Esophagus muscularis mucosa (tissue), 4 donors: Measurements from ENCODE around the gene SPON1. TPM values are rescaled to one million over a fixed set of nuclear protein-coding genes. Genes with fewer than 3 reads are reported as not detected.
A peak's percentile ranks its signal among the peaks of the same experiment; 100 is the strongest.
"Not testable (repeated sequence)": the region's sequence is repeated elsewhere in the genome, so short reads cannot be mapped to it uniquely, and the experiment has no call there.

Experiments used
- DNase-seq: peaks from one replicate; pipeline ENCODE4 v3.0.0-alpha.2; 2017; ENCODE audit errors: extremely low spot score
- H3K27ac ChIP-seq, 4 donors: fragments of 200-600 bp; sonication (generic); replicated peaks in 1 of 4; 1 replicate in 3 of 4; 2 replicates in 1 of 4; pipeline ENCODE4 v1.5.1; 2016 to 2019; ENCODE audit warnings: mild to moderate bottlenecking in 1 of 4
- H3K27me3 ChIP-seq, 4 donors: fragments of 200-600 bp; sonication (generic); one replicate each; pipeline versions ENCODE4 v1.5.1 to v1.6.0; 2016 to 2019
- H3K36me3 ChIP-seq, 4 donors: fragments of 200-600 bp; sonication (generic); one replicate each; pipeline ENCODE4 v1.5.1; 2016 to 2019
- H3K4me1 ChIP-seq, 4 donors: fragments of 200-600 bp; sonication (generic); one replicate each; pipeline ENCODE4 v1.5.1; 2016 to 2019
- H3K4me3 ChIP-seq, 4 donors: fragments of 200-600 bp; sonication (generic); 1 replicate in 2 of 4; 2 replicates in 2 of 4; pipeline ENCODE4 v1.5.1; 2016 to 2019; ENCODE audit warnings: mild to moderate bottlenecking in 4 of 4, moderate library complexity in 1 of 4
- H3K9me3 ChIP-seq, 4 donors: fragments of 200-600 bp; sonication (generic); 1 replicate in 3 of 4; 2 replicates in 1 of 4; pipeline ENCODE4 v1.5.1; 2016 to 2019
- EP300 ChIP-seq: sonication (generic); formaldehyde crosslinking; IDR thresholded peaks from one replicate; pipeline ENCODE4 v1.6.1; 2017; ENCODE audit warnings: antibody characterized with exemption
- POLR2A ChIP-seq: fragments of 450-650 bp; IDR thresholded peaks from one replicate; pipeline ENCODE4 v1.6.1; 2017; ENCODE audit warnings: antibody characterized with exemption, moderate library complexity, mild to moderate bottlenecking, low read depth
- POLR2AphosphoS5 ChIP-seq, 2 donors: sonication (generic); formaldehyde crosslinking; IDR thresholded peaks; one replicate each; pipeline ENCODE4 v1.6.1; 2017; ENCODE audit warnings: antibody characterized with exemption in 2 of 2
- whole genome bisulfite sequencing: methylation state at CpG from one replicate; pipeline ENCODE4 v1.1.5; 2018; 5-methylcytosine and 5-hydroxymethylcytosine counted together
- intact Hi-C: fragments of 100-400 bp; cut with DNase I; formaldehyde crosslinking; loops from one replicate; pipeline ENCODE4 v1.15.1; 2023
- total RNA-seq, 4 donors: library from RNA; depleted of rRNA; stranded (reverse); fragments of >200 nt; gene quantifications; one replicate each; pipeline versions ENCODE4 v1.1.0 to v1.2.1, GENCODE V29; 2016
- TF ChIP-seq, protein P1 (sequence below), 3 experiments: fragments of 200-600 bp in 2 of 3; fragments of 450-650 bp in 1 of 3; sonication (generic) in 2 of 3; IDR thresholded peaks; one replicate each; pipeline ENCODE4 v1.5.1; 2017 to 2019; ENCODE audit warnings: antibody characterized with exemption in 3 of 3, mild to moderate bottlenecking in 2 of 3, moderate library complexity in 1 of 3

The SPON1 gene
- total RNA-seq, 4 donors from 2014 or later: 12.5 to 25.2 (median 19.2) TPM

DNA sequence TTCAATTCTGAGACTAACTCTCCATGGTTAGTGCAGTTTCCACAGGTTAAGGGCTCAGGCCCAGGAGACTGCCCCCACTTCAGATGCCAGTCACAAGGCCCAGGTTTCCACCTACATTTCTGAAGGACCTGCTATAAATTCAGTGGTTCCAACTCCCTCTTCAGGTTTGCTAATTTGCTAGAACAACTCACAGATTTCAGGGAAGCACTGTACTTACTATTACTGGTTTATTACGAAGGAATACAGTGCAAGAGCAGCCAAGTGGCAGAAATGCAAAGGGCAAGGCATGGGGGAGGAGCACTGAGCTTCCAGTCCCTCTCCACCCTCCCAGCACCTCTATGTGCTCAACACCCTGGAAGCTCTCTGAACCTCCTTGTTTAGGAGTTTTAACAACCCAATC is 39.3 kb upstream of the SPON1 start:
- peaks cover 0 to 3% (median 0%) of the 10 kb centered on the region in 4 donors for H3K9me3 ChIP-seq
- intact Hi-C loops: no loop called here
- TF ChIP-seq, protein P1, sequence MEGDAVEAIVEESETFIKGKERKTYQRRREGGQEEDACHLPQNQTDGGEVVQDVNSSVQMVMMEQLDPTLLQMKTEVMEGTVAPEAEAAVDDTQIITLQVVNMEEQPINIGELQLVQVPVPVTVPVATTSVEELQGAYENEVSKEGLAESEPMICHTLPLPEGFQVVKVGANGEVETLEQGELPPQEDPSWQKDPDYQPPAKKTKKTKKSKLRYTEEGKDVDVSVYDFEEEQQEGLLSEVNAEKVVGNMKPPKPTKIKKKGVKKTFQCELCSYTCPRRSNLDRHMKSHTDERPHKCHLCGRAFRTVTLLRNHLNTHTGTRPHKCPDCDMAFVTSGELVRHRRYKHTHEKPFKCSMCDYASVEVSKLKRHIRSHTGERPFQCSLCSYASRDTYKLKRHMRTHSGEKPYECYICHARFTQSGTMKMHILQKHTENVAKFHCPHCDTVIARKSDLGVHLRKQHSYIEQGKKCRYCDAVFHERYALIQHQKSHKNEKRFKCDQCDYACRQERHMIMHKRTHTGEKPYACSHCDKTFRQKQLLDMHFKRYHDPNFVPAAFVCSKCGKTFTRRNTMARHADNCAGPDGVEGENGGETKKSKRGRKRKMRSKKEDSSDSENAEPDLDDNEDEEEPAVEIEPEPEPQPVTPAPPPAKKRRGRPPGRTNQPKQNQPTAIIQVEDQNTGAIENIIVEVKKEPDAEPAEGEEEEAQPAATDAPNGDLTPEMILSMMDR (IDR thresholded peaks at IDR 0.05): no peak
- TF ChIP-seq EP300: no peak
- TF ChIP-seq POLR2AphosphoS5 (IDR thresholded peaks at IDR 0.05): no peak
- TF ChIP-seq POLR2A: no peak
- no peaks in the 10 kb centered on the region for H3K36me3 ChIP-seq
- DNase-seq: peak; percentile 42
- WGBS: 67% methylated on average over 1 of the region's 1 CpG
- H3K4me1 ChIP-seq: no peaks in the 10 kb centered on the region
- no peak overlapping the region for H3K27ac ChIP-seq
- H3K27me3 ChIP-seq: no peaks in the 10 kb centered on the region
- no peak overlapping the region for H3K4me3 ChIP-seq

DNA sequence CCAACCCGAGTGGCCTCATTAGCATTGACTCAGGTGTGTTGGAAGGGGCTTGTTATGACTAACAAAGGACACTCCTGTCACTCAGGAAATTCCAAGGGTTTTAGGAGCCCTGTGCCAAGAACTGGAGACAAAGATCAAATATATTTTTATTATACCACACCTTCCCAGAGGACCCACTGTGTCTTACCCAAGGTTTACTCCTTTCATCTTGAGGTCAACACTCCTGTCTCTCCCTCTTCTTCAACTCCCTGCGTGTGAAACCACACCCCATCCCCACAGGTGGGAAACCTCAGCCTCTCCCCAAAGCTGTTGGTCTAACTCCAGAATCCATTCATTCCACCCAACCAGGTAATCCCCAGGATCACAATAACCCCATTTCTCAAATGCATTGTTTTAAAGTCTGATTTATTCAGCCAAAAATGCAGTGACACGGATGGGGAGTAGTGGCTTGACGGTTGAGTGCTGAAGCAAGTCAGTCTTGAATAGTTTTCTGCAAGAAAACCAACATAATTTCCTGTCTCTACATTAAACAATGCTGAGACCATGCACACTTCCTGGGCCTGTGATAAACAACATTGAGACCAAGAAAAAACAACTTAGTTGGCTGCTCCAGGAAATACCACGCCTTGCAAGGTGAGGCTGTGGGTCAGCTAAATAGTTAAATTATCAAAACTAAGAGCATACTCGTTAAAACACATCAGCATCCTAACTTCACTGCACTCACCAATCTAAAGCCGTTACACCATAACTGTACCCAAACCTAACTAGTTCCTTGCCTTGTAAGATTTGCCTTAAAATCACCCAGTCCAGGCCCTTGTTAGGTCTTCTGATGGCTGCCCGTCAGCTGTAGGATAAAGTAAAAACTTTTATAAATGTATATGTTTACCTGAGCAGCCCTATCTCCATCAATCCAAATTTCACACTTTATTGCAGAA is 38.5 kb upstream of the SPON1 start:
- TF ChIP-seq POLR2A (no peak), POLR2AphosphoS5 (IDR thresholded peaks at IDR 0.05) (no peak), EP300 (no peak)
- TF ChIP-seq, protein P1 (IDR thresholded peaks at IDR 0.05): no peak

DNA sequence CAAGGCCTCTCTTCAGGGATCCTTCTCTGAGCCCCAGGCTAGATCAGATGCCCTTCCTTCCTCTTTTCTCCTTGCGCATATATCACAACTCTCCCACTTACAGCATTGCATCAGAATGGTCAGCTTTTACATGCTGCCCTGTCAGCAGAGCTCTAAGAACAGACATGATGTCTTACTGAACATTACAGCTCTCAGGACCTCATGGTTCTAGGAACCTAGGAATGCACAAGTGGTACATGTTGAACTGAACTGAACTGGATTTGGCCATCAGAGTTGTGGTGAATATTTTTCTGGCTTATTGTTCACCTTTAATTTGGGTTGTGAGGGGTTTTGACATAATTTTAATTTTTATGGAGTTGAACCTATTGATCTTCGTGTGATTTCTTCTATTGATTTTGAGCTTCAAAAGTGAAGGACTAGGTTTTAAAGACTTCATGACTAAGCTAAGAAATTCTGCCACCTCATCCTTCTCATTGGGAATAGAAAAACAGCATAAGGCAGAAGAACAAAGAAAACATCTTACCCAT is 37.7 kb upstream of the SPON1 start:
- TF ChIP-seq POLR2AphosphoS5 (IDR thresholded peaks at IDR 0.05): no peak
- peak; percentile 47 for DNase-seq

More for the DNA sequence above, 38.5 kb upstream of the SPON1 start:
- WGBS: 62% methylated on average over 8 of the region's 8 CpGs
- peaks cover 0 to 1% (median 0%) of the 10 kb centered on the region in 4 donors for H3K4me1 ChIP-seq
- H3K27me3 ChIP-seq: no peaks in the 10 kb centered on the region
- intact Hi-C loops: no loop called here
- H3K4me3 ChIP-seq: no peak overlapping the region
- H3K27ac ChIP-seq: no peak overlapping the region
- peak; percentile 75 for DNase-seq
- H3K9me3 ChIP-seq: peaks cover 0 to 3% (median 0%) of the 10 kb centered on the region in 4 donors
- no peaks in the 10 kb centered on the region for H3K36me3 ChIP-seq

DNA sequence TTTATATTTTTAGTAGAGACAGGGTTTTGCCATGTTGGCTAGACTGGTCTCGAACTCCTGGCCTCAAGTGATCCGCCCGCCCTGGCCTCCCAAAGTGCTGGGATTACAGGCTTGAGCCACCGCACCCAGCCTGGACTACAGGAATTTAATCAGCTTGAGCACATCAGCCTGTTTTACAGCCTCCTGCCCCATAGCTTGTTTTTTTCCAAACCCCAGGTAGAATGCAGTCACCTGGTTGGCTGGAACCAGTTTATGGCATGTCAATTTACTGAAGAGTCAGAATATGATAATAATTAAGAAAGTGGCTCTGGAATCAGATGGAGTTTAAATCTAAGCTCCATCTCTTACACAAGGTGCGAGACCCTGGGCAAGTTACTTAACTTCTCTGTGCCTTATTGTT is 36.2 kb upstream of the SPON1 start:
- WGBS: 98% methylated on average over 5 of the region's 5 CpGs
- DNase-seq: peak; percentile 50
- H3K27me3 ChIP-seq, H3K9me3 ChIP-seq, H3K4me1 ChIP-seq, intact Hi-C loops, H3K36me3 ChIP-seq, H3K4me3 ChIP-seq, H3K27ac ChIP-seq: not testable (repeated sequence)

More for the DNA sequence above, 37.7 kb upstream of the SPON1 start:
- WGBS: 89% methylated on average over 2 of the region's 2 CpGs
- peaks cover 0 to 3% (median 0%) of the 10 kb centered on the region in 4 donors for H3K9me3 ChIP-seq
- no peak overlapping the region for H3K27ac ChIP-seq
- no peak overlapping the region for H3K4me3 ChIP-seq
- H3K36me3 ChIP-seq: no peaks in the 10 kb centered on the region
- intact Hi-C loops: no loop called here
- H3K27me3 ChIP-seq: no peaks in the 10 kb centered on the region
- H3K4me1 ChIP-seq: peaks cover 0 to 5% (median 0%) of the 10 kb centered on the region in 4 donors

DNA sequence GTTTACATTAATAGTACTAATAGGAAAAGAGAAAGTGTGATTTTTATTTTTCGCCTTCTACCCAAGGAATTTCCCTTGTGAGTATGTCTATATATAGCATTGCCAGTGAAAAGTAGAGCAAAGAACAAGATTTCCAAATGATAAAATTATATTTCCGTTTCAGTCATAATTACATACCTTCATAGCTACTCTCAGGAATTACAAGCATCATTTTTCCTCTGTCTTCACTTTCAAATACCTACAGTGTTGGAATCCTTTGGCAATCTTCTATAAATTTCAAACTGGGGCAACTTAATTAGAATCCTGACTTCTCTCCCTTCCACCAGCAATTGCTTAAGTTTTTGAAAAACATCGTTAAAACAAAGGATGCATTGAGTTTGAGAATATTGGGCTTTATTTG is 35.5 kb upstream of the SPON1 start:
- Histone ChIP-seq H3K27ac (no peak overlapping the region), H3K36me3 (no peaks in the 10 kb centered on the region), H3K4me1 (peaks cover 0 to 5% (median 0%) of the 10 kb centered on the region in 4 donors), H3K9me3 (peaks cover 0 to 3% (median 0%) of the 10 kb centered on the region in 4 donors), H3K4me3 (no peak overlapping the region), H3K27me3 (no peaks in the 10 kb centered on the region)
- DNase-seq: no peak
- WGBS: 81% methylated on average over 3 of the region's 3 CpGs
- no peak for TF ChIP-seq POLR2AphosphoS5 (IDR thresholded peaks at IDR 0.05)
- TF ChIP-seq, protein P1 (IDR thresholded peaks at IDR 0.05): no peak
- TF ChIP-seq EP300: no peak
- no peak for TF ChIP-seq POLR2A
- intact Hi-C loops: no loop called here
